ENCODE results near the gene AMDHD1. TPM values are rescaled to one million over a fixed set of nuclear protein-coding genes. Genes with fewer than 3 reads are reported as not detected.

The AMDHD1 gene
- total and polyA plus RNA-seq, 10 of the 15 experiments (the other 5 are each of a cell fraction or from before 2014, with no cell fraction given) = 0.04 to 0.28 (median 0.13) TPM; not detected in 4

DNA sequence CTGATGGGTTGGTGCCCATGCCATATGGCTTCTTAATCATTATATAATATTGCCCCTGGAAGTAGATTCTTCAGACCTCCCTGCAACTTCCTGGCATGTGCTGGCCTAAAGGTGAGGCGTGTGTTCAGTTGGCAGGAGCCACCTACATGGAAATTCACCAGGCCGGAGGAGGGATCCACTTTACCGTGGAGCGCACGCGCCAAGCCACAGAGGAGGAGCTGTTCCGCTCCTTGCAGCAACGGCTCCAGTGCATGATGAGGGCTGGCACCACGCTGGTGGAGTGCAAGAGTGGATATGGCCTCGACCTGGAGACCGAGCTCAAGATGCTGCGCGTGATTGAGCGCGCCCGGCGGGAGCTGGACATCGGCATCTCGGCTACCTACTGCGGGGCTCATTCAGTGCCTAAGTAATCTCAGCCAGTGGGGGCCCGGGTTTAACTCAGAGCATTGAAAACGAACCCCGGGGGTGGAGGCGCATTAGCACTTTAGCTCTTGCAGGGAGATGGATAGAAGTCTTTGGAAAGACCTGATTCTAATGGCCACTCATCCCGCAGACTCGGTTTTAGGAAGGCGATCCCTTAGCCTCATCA is 13.5 kb downstream of the AMDHD1 start:
- no peaks in the 10 kb centered on the region for H3K36me3 ChIP-seq (ENCODE audit: control insufficient read depth in 2 of 2, insufficient read depth in 2 of 2, low read length in 1 of 2)
- ChIA-PET POLR2A (no interaction called here), SMC1A (ENCODE audit: uncharacterized antibody, unreplicated experiment) (interaction anchor here (1.5 kb wide), 1 partner anchor 19 kb away, joined by 5 read pairs; no protein-coding TSS in a partner anchor), CTCF (interaction anchor here (1.8 kb wide), 1 partner anchor 38 kb away, joined by 6 read pairs; no protein-coding TSS in a partner anchor), RAD21 (ENCODE audit: unreplicated experiment) (no interaction called here)
- ATAC-seq (no peak), DNase-seq (ENCODE audit: low read depth, low spot score) (no peak), FAIRE-seq (no peak)
- no TSS peak for BruUV-seq (replicated peaks)
- H3K9ac ChIP-seq (ENCODE audit: control insufficient read depth, insufficient read depth, low read length) = no peak overlapping the region
- no peaks in the 10 kb centered on the region for H3K9me3 ChIP-seq (replicated peaks; ENCODE audit: control insufficient read depth, insufficient read depth, low read length)
- no peak overlapping the region for H2AFZ ChIP-seq (ENCODE audit: control insufficient read depth, low read depth, low read length)
- no peaks in the 10 kb centered on the region for H3K27me3 ChIP-seq (replicated peaks in 1 of 2; ENCODE audit: control insufficient read depth in 2 of 2, insufficient read depth in 2 of 2, low read length in 1 of 2)
- H3K4me2 ChIP-seq (ENCODE audit: control insufficient read depth, insufficient read depth) = no peak overlapping the region
- WGBS (ENCODE audit: insufficient coverage, insufficient replicate concordance, low lambda C conversion rate, missing lambda C conversion rate) = 76% methylated on average over 27 of the region's 27 CpGs
- H4K20me1 ChIP-seq (ENCODE audit: control insufficient read depth, insufficient read depth) = no peaks in the 10 kb centered on the region
- no peaks in the 10 kb centered on the region for H3K4me1 ChIP-seq (ENCODE audit: control insufficient read depth, insufficient read depth, low read length)
- in situ Hi-C loops (cut with MboI) = no loop called here
- H3K4me3 ChIP-seq = no peak overlapping the region
- H3K27ac ChIP-seq (ENCODE audit: control insufficient read depth, insufficient read depth) = no peak overlapping the region
- no peaks in the 10 kb centered on the region for H3K79me2 ChIP-seq (ENCODE audit: control insufficient read depth, insufficient read depth, low read length)
- intact Hi-C loops (cut with micrococcal nuclease; ENCODE audit: unreplicated experiment) = no loop called here
- TF ChIP-seq PAX8 (IDR thresholded peaks at IDR 0.05) (no peak), ZNF217 (IDR thresholded peaks at IDR 0.05) (no peak), TCF3 (IDR thresholded peaks at IDR 0.05; ENCODE audit: borderline replicate concordance, insufficient read depth, low read depth, low read length) (no peak), IRF4 (IDR thresholded peaks at IDR 0.05; ENCODE audit: low read depth, low read length) (no peak), CEBPB (IDR thresholded peaks at IDR 0.05; ENCODE audit: borderline replicate concordance in 1 of 2, low read depth in 2 of 2, low read length in 2 of 2) (no peak), STAT1 (conservative IDR thresholded peaks at IDR 0.05) (no peak), SREBF1 (IDR thresholded peaks at IDR 0.05; ENCODE audit: low read length) (no peak), SMC3 (IDR thresholded peaks at IDR 0.05; ENCODE audit: borderline replicate concordance, low read length) (no peak)
- TF ChIP-seq, protein P1, sequence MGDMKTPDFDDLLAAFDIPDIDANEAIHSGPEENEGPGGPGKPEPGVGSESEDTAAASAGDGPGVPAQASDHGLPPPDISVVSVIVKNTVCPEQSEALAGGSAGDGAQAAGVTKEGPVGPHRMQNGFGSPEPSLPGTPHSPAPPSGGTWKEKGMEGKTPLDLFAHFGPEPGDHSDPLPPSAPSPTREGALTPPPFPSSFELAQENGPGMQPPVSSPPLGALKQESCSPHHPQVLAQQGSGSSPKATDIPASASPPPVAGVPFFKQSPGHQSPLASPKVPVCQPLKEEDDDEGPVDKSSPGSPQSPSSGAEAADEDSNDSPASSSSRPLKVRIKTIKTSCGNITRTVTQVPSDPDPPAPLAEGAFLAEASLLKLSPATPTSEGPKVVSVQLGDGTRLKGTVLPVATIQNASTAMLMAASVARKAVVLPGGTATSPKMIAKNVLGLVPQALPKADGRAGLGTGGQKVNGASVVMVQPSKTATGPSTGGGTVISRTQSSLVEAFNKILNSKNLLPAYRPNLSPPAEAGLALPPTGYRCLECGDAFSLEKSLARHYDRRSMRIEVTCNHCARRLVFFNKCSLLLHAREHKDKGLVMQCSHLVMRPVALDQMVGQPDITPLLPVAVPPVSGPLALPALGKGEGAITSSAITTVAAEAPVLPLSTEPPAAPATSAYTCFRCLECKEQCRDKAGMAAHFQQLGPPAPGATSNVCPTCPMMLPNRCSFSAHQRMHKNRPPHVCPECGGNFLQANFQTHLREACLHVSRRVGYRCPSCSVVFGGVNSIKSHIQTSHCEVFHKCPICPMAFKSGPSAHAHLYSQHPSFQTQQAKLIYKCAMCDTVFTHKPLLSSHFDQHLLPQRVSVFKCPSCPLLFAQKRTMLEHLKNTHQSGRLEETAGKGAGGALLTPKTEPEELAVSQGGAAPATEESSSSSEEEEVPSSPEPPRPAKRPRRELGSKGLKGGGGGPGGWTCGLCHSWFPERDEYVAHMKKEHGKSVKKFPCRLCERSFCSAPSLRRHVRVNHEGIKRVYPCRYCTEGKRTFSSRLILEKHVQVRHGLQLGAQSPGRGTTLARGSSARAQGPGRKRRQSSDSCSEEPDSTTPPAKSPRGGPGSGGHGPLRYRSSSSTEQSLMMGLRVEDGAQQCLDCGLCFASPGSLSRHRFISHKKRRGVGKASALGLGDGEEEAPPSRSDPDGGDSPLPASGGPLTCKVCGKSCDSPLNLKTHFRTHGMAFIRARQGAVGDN (IDR thresholded peaks at IDR 0.05) = no peak
- TF ChIP-seq, protein P2, sequence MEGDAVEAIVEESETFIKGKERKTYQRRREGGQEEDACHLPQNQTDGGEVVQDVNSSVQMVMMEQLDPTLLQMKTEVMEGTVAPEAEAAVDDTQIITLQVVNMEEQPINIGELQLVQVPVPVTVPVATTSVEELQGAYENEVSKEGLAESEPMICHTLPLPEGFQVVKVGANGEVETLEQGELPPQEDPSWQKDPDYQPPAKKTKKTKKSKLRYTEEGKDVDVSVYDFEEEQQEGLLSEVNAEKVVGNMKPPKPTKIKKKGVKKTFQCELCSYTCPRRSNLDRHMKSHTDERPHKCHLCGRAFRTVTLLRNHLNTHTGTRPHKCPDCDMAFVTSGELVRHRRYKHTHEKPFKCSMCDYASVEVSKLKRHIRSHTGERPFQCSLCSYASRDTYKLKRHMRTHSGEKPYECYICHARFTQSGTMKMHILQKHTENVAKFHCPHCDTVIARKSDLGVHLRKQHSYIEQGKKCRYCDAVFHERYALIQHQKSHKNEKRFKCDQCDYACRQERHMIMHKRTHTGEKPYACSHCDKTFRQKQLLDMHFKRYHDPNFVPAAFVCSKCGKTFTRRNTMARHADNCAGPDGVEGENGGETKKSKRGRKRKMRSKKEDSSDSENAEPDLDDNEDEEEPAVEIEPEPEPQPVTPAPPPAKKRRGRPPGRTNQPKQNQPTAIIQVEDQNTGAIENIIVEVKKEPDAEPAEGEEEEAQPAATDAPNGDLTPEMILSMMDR (IDR thresholded peaks at IDR 0.05 in 2 of 3, conservative IDR thresholded peaks at IDR 0.05 in 1 of 3; ENCODE audit: control insufficient read depth in 2 of 3, extremely low read depth in 1 of 3, insufficient read depth in 1 of 3, low read depth in 3 of 3, low read length in 3 of 3) = no peak
- TF ChIP-seq, protein P3, sequence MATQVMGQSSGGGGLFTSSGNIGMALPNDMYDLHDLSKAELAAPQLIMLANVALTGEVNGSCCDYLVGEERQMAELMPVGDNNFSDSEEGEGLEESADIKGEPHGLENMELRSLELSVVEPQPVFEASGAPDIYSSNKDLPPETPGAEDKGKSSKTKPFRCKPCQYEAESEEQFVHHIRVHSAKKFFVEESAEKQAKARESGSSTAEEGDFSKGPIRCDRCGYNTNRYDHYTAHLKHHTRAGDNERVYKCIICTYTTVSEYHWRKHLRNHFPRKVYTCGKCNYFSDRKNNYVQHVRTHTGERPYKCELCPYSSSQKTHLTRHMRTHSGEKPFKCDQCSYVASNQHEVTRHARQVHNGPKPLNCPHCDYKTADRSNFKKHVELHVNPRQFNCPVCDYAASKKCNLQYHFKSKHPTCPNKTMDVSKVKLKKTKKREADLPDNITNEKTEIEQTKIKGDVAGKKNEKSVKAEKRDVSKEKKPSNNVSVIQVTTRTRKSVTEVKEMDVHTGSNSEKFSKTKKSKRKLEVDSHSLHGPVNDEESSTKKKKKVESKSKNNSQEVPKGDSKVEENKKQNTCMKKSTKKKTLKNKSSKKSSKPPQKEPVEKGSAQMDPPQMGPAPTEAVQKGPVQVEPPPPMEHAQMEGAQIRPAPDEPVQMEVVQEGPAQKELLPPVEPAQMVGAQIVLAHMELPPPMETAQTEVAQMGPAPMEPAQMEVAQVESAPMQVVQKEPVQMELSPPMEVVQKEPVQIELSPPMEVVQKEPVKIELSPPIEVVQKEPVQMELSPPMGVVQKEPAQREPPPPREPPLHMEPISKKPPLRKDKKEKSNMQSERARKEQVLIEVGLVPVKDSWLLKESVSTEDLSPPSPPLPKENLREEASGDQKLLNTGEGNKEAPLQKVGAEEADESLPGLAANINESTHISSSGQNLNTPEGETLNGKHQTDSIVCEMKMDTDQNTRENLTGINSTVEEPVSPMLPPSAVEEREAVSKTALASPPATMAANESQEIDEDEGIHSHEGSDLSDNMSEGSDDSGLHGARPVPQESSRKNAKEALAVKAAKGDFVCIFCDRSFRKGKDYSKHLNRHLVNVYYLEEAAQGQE (IDR thresholded peaks at IDR 0.05; ENCODE audit: low read depth, low read length) = no peak

Data from GM12878 (cell line).